ENCODE measurements around the gene DHRSX. TPM values are rescaled to one million over a fixed set of nuclear protein-coding genes. Genes with fewer than 3 reads are reported as not detected.

The DHRSX gene
- total and polyA plus RNA-seq, 2 donors (not counting 3 experiments of a cell fraction or from before 2014, with no cell fraction given), result 27.1 to 37.7 TPM

DNA sequence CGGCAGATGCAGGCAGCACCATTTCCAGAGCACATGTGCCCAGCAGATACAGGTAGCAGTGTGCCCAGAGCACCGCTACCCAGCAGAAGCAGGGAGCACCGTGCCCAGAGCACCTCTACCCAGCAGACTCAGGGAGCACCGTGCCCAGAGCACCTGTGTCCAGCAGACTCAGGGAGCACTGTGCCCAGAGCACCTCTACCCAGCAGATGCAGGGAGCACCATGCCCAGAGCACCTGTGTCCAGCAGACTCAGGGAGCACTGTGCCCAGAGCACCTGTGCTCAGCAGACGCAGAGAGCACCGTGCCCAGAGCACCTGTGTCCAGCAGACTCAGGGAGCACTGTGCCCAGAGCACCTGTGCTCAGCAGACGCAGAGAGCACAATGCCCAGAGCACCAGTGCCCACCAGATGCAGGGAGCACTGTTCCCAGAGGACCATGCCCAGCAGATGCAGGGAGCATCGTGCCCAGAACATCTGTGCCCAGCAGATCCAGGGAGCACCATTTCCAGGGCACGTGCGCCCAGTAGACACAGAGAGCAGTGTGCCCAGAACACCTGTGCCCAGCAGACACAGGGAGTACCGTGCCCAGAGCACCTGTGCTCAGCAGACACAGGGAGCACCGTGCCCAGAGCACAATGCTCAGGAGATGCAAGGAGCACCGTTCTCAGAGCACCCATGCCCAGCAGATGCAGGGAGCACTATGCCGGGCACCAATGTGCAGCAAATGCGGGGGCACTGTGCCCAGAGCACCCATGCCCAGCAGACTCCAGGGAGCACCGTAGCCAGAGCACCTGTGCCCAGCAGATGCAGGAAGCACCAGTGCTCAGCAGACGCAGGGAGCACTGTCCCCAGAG lies 236.4 kb downstream of the DHRSX start:
- intact Hi-C loops (cut with micrococcal nuclease), result no loop called here
- Histone ChIP-seq H3K27me3 (ENCODE audit: control insufficient read depth in 2 of 2, insufficient read depth in 2 of 2, low read length in 2 of 2) (no peaks in the 10 kb centered on the region), H3K9me3 (replicated peaks; ENCODE audit: control insufficient read depth, insufficient read depth, low read length) (no peaks in the 10 kb centered on the region), H3K9ac (replicated peaks; ENCODE audit: extremely low read depth, insufficient read depth, low read length) (no peak overlapping the region), H2AFZ (ENCODE audit: low read depth, low read length) (no peak overlapping the region), H3K4me2 (ENCODE audit: insufficient read depth, low read length) (no peak overlapping the region), H3K9me1 (replicated peaks; ENCODE audit: control insufficient read depth, extremely low read depth, insufficient read depth, low read length) (no peaks in the 10 kb centered on the region), H3K36me3 (ENCODE audit: control insufficient read depth in 2 of 2, extremely low read depth in 1 of 2, insufficient read depth in 2 of 2, low read length in 2 of 2) (peaks cover 0 to 9% of the 10 kb centered on the region in 2 experiments), H3K4me1 (ENCODE audit: control insufficient read depth, extremely low read depth, insufficient read depth, low read length) (no peaks in the 10 kb centered on the region), H3K4me3 (replicated peaks in 1 of 3; ENCODE audit: insufficient read depth in 1 of 3, low read depth in 1 of 3, low read length in 3 of 3) (no peak overlapping the region), H4K20me1 (replicated peaks; ENCODE audit: control insufficient read depth, extremely low read depth, insufficient read depth, low read length) (no peaks in the 10 kb centered on the region), H3K79me2 (ENCODE audit: control insufficient read depth, insufficient read depth, low read length) (no peaks in the 10 kb centered on the region), H3K27ac (ENCODE audit: insufficient read depth, low read depth, low read length) (no peak overlapping the region)
- dilution Hi-C loops (cut with MboI; ENCODE audit: extremely low pct_ligation_motif_present, low sequenced_read_pairs), result no loop called here
- ChIA-PET CTCF (no interaction called here), POLR2A (no interaction called here)
- no peak for FAIRE-seq
- DNase-seq (ENCODE audit: low read depth, low spot score), result no peak
- no peak for TF ChIP-seq POLR2A (IDR thresholded peaks at IDR 0.05; ENCODE audit: low read depth, low read length)
- TF ChIP-seq MYC (IDR thresholded peaks at IDR 0.05; ENCODE audit: low read depth, low read length), result no peak
- no peak for TF ChIP-seq EZH2 (IDR thresholded peaks at IDR 0.05; ENCODE audit: borderline replicate concordance, low read depth, low read length, severe bottlenecking)
- TF ChIP-seq POLR2AphosphoS5 (IDR thresholded peaks at IDR 0.05; ENCODE audit: insufficient read depth, low read depth, low read length), result no peak
- BruUV-seq (replicated peaks), result no TSS peak

DNA sequence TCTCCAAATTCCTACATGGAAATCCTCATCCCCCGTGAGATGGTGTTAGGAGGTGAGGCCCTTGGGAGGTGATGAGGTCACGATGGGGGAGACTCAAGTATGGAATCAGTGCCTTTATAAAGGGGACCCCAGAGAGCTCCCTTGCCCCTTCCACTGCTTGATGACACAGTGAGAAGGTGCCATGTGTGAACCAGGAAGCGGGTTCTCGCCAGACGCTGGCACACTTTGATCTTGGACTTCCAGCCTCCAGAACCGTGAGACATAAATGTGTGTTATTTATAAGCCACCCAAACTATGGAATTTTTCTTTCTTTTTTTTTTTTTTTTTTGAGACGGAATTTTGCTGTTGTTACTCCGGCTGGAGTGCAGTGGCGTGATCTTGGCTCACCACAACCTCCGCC lies 237.6 kb downstream of the DHRSX start:
- no peak overlapping the region for H3K9ac ChIP-seq (replicated peaks; ENCODE audit: extremely low read depth, insufficient read depth, low read length)
- no peaks in the 10 kb centered on the region for H3K27me3 ChIP-seq (ENCODE audit: control insufficient read depth in 2 of 2, insufficient read depth in 2 of 2, low read length in 2 of 2)
- H4K20me1 ChIP-seq (replicated peaks; ENCODE audit: control insufficient read depth, extremely low read depth, insufficient read depth, low read length), result no peaks in the 10 kb centered on the region
- no peak for FAIRE-seq
- no peaks in the 10 kb centered on the region for H3K9me1 ChIP-seq (replicated peaks; ENCODE audit: control insufficient read depth, extremely low read depth, insufficient read depth, low read length)
- ChIA-PET POLR2A (no interaction called here), CTCF (no interaction called here)
- no peaks in the 10 kb centered on the region for H3K4me1 ChIP-seq (ENCODE audit: control insufficient read depth, extremely low read depth, insufficient read depth, low read length)
- H3K36me3 ChIP-seq (ENCODE audit: control insufficient read depth in 2 of 2, extremely low read depth in 1 of 2, insufficient read depth in 2 of 2, low read length in 2 of 2), result peaks cover 0 to 9% of the 10 kb centered on the region in 2 experiments
- DNase-seq (ENCODE audit: low read depth, low spot score), result no peak
- H3K9me3 ChIP-seq (replicated peaks; ENCODE audit: control insufficient read depth, insufficient read depth, low read length), result no peaks in the 10 kb centered on the region
- H2AFZ ChIP-seq (ENCODE audit: low read depth, low read length), result no peak overlapping the region
- H3K27ac ChIP-seq (ENCODE audit: insufficient read depth, low read depth, low read length), result no peak overlapping the region
- H3K79me2 ChIP-seq (ENCODE audit: control insufficient read depth, insufficient read depth, low read length), result no peaks in the 10 kb centered on the region
- no peak overlapping the region for H3K4me3 ChIP-seq (replicated peaks in 1 of 3; ENCODE audit: insufficient read depth in 1 of 3, low read depth in 1 of 3, low read length in 3 of 3)
- H3K4me2 ChIP-seq (ENCODE audit: insufficient read depth, low read length), result no peak overlapping the region
- dilution Hi-C loops (cut with MboI; ENCODE audit: extremely low pct_ligation_motif_present, low sequenced_read_pairs) (no loop called here), intact Hi-C loops (cut with micrococcal nuclease) (no loop called here)
- TF ChIP-seq GATA2 (IDR thresholded peaks at IDR 0.05; ENCODE audit: insufficient read depth, insufficient read length, low read depth, low read length) (no peak), EZH2 (IDR thresholded peaks at IDR 0.05; ENCODE audit: borderline replicate concordance, low read depth, low read length, severe bottlenecking) (no peak), POLR2A (IDR thresholded peaks at IDR 0.05; ENCODE audit: low read depth, low read length) (no peak), JUN (IDR thresholded peaks at IDR 0.05; ENCODE audit: borderline replicate concordance, insufficient read depth, insufficient read length, low read depth) (no peak), POLR2AphosphoS5 (IDR thresholded peaks at IDR 0.05; ENCODE audit: insufficient read depth, low read depth, low read length) (no peak), MYC (IDR thresholded peaks at IDR 0.05; ENCODE audit: low read depth, low read length) (no peak), FOS (IDR thresholded peaks at IDR 0.05; ENCODE audit: borderline replicate concordance, insufficient read depth, low read length) (no peak)
- TF ChIP-seq, protein P1, sequence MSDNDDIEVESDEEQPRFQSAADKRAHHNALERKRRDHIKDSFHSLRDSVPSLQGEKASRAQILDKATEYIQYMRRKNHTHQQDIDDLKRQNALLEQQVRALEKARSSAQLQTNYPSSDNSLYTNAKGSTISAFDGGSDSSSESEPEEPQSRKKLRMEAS (IDR thresholded peaks at IDR 0.05; ENCODE audit: insufficient read depth, insufficient read length), result no peak
- TF ChIP-seq, protein P2, sequence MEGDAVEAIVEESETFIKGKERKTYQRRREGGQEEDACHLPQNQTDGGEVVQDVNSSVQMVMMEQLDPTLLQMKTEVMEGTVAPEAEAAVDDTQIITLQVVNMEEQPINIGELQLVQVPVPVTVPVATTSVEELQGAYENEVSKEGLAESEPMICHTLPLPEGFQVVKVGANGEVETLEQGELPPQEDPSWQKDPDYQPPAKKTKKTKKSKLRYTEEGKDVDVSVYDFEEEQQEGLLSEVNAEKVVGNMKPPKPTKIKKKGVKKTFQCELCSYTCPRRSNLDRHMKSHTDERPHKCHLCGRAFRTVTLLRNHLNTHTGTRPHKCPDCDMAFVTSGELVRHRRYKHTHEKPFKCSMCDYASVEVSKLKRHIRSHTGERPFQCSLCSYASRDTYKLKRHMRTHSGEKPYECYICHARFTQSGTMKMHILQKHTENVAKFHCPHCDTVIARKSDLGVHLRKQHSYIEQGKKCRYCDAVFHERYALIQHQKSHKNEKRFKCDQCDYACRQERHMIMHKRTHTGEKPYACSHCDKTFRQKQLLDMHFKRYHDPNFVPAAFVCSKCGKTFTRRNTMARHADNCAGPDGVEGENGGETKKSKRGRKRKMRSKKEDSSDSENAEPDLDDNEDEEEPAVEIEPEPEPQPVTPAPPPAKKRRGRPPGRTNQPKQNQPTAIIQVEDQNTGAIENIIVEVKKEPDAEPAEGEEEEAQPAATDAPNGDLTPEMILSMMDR (IDR thresholded peaks at IDR 0.05; ENCODE audit: extremely low read depth in 1 of 2, insufficient read depth in 1 of 2, low read depth in 1 of 2, low read length in 2 of 2), result no peak
- BruUV-seq (replicated peaks), result no TSS peak

Data from endothelial cell of umbilical vein (primary cell).